ENCODE measurements around the gene CELA3B. TPM values are rescaled to one million over a fixed set of nuclear protein-coding genes. Genes with fewer than 3 reads are reported as not detected.
"Not testable (repeated sequence)": the region's sequence is repeated elsewhere in the genome, so short reads cannot be mapped to it uniquely, and the experiment has no call there.

Gene CELA3B
- total RNA-seq, 2 experiments from 2014 or later = not detected

DNA sequence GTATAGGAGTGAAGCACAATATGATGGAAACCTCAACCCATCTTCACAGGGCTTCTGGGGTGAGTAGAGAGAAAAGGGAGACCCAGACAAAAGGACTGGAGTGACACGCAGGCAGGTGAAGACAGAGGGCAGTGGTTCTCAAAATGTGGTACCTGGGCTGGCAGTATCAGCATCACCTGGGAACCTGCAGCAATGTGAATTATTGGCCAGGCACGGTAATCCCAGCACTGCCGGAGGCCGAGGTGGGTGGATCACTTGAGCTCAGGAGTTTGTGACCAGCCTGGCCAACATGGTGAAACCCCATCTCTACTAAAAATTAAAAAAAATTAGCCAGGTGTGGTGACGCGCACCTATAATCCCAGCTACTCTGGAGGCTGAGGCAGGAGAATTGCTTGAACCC lies 5.3 kb downstream of the CELA3B start:
- H3K9me3 Mint-ChIP-seq, H3K4me3 Mint-ChIP-seq, H3K36me3 Mint-ChIP-seq, DNase-seq, H3K27ac Mint-ChIP-seq, H3K4me1 Mint-ChIP-seq, H3K27me3 Mint-ChIP-seq: not testable (repeated sequence)

DNA sequence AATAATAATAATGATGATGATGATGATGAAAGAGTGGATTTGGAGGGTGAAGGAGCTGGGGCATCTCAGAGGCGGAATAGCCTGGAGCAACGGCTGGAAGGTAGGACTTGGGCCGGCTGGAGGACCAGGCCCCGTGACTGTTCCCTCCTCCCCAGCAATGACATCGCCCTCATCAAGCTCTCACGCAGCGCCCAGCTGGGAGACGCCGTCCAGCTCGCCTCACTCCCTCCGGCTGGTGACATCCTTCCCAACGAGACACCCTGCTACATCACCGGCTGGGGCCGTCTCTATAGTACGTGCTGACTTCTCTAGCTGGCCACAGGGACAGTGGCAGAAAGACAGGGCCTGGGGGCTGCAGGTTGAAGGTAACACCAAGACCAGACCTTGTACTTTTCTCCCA lies 6.7 kb downstream of the CELA3B start:
- not testable (repeated sequence) for H3K27me3 Mint-ChIP-seq, H3K4me3 Mint-ChIP-seq, H3K36me3 Mint-ChIP-seq, DNase-seq, H3K4me1 Mint-ChIP-seq, H3K27ac Mint-ChIP-seq, H3K9me3 Mint-ChIP-seq

DNA sequence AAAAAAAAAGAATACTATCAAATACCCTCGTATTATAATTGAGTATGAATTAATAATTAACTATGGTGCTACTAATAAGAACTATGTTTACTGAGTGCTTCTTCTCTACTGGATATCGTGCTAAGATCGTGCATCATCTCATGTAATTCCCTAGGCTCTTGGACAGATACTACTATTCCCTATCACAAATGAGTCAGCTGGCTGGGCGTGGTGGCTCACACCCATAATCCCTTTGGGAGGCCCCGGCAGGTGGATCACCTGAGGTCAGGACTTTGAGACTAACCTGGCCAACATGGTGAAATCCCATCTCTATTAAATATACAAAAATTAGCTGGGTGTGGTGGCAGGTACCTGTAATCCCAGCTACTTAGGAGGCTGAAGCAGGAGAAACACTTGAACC lies 9.1 kb downstream of the CELA3B start:
- not testable (repeated sequence) for H3K27me3 Mint-ChIP-seq, H3K4me1 Mint-ChIP-seq

DNA sequence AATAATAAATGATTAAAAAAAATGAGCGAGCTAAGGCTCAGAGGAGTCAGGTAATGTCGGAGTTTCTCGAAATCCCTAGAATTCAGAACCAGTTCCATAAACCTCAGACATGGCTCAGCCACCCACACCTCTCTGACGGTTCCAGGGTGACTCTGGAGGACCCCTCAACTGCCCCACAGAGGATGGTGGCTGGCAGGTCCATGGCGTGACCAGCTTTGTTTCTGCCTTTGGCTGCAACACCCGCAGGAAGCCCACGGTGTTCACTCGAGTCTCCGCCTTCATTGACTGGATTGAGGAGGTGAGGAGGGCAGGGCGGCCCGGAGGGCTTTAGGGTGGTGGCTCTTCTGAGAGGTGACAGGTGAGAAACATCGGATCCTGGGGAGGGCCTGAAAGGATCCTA lies 9.6 kb downstream of the CELA3B start:
- not testable (repeated sequence) for H3K27me3 Mint-ChIP-seq, H3K9me3 Mint-ChIP-seq, DNase-seq, H3K27ac Mint-ChIP-seq, H3K36me3 Mint-ChIP-seq, H3K4me3 Mint-ChIP-seq, H3K4me1 Mint-ChIP-seq

More for the DNA sequence above, 9.1 kb downstream of the CELA3B start:
- not testable (repeated sequence) for DNase-seq, H3K4me3 Mint-ChIP-seq, H3K27ac Mint-ChIP-seq, H3K9me3 Mint-ChIP-seq, H3K36me3 Mint-ChIP-seq

DNA sequence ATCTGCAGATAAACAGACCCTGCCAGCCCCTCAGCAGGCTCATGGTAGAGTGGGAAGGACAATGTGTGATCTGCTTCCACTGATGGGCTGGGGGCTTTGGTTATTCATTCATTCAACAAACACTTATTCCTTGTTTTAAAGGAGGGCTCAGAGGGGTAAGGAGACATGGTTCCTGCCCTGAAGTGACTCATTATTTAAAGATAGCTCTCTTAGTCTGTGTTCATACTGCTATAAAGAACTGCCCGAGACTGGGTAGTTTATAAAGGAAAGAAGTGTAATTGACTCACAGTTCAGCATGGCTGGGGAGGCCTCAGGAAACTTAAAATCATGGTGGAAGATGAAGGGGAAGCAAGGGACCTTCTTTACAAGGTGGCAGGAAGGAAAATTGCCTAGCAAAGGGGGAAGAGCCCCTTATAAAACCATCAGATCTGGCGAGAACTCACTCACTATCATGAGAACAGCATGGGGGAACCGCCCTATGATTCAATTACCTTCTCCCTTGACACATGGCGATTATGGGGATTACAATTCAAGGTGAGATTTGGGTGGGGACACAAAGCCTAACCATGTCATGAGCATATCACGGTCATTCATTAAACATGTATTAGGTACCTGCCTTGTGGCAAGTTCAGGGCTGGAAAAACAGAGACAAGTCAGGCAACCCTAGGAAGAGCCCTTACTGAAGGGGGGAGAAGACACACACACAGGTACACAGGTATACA lies 13.0 kb downstream of the CELA3B start:
- H3K27me3 Mint-ChIP-seq, H3K27ac Mint-ChIP-seq, DNase-seq: not testable (repeated sequence)

DNA sequence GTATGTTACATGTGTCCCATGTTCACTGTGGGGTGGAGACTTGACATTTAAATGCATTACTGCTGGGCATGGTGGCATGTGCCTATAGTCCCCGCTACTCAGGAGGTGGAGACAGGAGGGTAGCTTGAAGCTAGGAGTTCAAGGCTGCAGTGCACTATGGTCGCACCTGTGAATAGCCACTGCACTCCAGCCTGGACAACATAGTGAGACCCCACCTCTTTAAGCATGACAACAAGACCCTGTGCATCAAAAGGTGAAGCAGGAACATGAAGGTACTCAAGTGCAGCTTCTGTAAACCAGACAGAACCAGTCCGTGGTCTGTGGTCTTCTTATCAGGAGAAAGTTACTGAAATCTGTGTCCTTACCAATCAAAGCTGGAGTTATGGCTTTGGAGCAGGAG lies 15.4 kb downstream of the CELA3B start:
- not testable (repeated sequence) for H3K36me3 Mint-ChIP-seq, H3K4me3 Mint-ChIP-seq

More for the DNA sequence above, 13.0 kb downstream of the CELA3B start:
- H3K4me1 Mint-ChIP-seq, H3K36me3 Mint-ChIP-seq, H3K4me3 Mint-ChIP-seq, H3K9me3 Mint-ChIP-seq: not testable (repeated sequence)

DNA sequence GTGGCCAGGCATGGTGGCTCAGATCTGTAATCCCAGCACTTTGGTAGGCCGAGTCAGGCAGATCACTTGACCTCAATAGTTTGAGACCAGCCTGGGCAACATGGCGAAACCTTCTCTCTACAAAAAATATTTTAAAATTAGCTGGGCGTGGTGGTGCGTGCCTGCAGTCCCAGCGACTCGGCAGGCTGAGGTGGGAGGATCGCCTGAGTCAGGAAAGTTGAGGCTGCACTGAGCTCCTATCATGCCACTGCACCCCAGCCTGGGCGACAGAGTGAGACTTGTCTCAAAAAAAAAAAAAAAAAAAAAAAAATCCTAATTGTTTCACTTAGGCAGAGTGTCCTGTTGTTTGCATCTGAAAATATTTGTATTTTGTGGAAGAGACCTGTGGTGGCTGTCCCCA lies 17.9 kb downstream of the CELA3B start:
- not testable (repeated sequence) for H3K27me3 Mint-ChIP-seq, DNase-seq, H3K9me3 Mint-ChIP-seq, H3K4me3 Mint-ChIP-seq, H3K4me1 Mint-ChIP-seq, H3K27ac Mint-ChIP-seq, H3K36me3 Mint-ChIP-seq

More for the DNA sequence above, 15.4 kb downstream of the CELA3B start:
- H3K27me3 Mint-ChIP-seq, H3K27ac Mint-ChIP-seq, H3K4me1 Mint-ChIP-seq, H3K9me3 Mint-ChIP-seq, DNase-seq: not testable (repeated sequence)

DNA sequence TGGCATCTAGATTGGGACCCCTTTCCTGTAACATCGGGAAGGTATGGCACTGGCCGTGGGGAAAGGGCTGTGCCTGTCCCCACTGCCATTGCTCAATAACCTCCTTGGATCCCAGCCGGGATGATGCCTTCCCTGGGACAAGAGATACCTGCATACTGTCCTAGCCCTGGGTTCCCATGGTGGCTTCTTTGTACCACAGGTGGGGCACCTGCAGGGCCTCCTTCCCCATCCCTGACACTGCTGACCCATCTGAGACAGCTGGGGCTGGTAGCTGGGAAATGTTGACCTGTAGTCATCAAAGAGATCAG lies 19.8 kb downstream of the CELA3B start:
- not testable (repeated sequence) for H3K4me3 Mint-ChIP-seq, H3K27ac Mint-ChIP-seq, H3K9me3 Mint-ChIP-seq, DNase-seq, H3K4me1 Mint-ChIP-seq, H3K36me3 Mint-ChIP-seq, H3K27me3 Mint-ChIP-seq

DNA sequence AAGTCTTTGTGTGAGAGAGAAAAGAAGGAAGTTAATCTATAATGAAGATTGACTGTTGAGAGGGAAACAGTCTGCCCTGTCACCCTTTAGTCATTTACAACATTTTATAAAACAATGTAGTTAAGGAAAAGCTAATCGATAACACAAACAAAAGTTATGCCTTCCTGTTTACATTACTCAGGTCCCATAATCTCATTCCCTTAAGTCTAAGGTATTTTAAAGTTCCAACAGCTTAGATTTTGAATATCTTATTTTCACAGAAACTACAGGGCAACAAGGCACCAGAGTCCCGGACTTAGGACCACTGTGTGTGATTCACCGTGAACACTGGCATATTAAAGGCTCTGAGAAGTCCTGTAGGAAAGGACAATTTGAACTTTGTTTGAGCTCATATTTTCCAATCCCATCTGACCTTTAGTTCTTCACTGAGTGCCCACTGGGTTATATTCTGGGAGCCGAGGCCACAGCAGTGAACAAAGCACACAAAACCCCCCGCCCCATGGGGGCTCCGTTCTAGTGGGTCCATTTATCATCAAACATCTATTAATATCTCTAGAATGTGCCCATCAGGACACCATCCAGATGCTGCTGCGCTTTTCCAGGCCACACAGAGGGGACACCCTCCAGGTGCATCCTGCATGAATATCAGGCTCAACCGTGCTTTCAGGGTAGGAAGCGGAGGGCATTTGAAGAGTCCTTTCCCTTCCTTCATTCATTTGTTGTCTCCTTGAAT lies 21.2 kb downstream of the CELA3B start:
- H3K9me3 Mint-ChIP-seq, H3K27me3 Mint-ChIP-seq, H3K36me3 Mint-ChIP-seq, H3K4me1 Mint-ChIP-seq, DNase-seq, H3K4me3 Mint-ChIP-seq, H3K27ac Mint-ChIP-seq: not testable (repeated sequence)

DNA sequence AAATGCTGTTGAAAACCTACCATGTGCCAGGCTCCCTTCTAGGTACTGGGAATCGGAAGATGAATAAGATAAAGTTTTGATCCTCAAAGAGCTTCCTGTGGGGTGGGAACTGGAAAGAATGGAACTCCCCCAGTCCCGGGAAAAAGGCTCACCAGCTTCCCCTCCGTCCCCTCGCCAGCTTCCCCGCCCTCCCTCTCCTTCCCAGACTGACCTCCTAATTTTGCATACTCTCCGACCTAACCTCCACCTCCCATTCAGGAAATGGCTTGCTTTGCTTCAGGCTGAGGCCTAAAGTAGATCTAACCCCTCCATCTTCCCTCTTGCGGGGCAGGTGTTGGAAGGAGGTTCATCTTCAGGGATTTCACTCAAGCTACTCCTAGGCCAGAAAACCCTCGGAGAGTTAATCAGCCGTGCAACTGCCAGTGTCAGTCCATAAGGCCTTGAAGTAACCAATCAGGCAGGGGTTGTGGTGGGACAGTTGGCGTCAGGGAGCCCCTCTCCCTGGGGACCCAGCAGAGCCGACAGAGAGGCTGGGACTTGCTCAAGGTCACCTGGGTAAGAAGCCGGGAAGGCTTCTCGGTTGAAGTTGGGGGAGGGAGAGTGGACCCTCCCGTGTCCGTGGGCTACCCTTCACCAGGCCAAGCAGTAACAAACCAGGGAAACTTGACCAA lies 21.9 kb downstream of the CELA3B start:
- not testable (repeated sequence) for H3K36me3 Mint-ChIP-seq

DNA sequence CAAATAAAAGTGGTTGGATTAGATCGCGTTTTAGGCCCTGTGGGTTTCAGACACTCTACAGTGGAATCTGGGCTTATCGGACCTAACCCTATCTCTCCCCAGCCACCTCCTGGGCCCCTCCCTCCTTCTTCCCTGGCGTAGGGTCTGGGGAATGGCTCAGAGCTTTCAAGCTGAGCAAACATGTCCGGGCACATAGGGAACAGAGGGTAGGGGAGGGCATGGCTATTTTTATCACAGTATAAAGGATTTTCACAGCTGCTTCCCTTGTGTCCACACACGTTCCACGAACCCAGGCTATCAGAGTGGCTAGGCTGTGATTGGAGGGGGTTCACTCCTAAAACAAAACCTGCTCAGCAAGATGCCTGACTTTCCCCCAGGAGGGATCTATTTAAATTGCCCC lies 22.8 kb downstream of the CELA3B start:
- H3K4me1 Mint-ChIP-seq, H3K36me3 Mint-ChIP-seq, H3K9me3 Mint-ChIP-seq, H3K27ac Mint-ChIP-seq, H3K27me3 Mint-ChIP-seq, DNase-seq, H3K4me3 Mint-ChIP-seq: not testable (repeated sequence)

More for the DNA sequence above, 21.9 kb downstream of the CELA3B start:
- not testable (repeated sequence) for DNase-seq, H3K9me3 Mint-ChIP-seq, H3K4me1 Mint-ChIP-seq, H3K27me3 Mint-ChIP-seq, H3K4me3 Mint-ChIP-seq, H3K27ac Mint-ChIP-seq

DNA sequence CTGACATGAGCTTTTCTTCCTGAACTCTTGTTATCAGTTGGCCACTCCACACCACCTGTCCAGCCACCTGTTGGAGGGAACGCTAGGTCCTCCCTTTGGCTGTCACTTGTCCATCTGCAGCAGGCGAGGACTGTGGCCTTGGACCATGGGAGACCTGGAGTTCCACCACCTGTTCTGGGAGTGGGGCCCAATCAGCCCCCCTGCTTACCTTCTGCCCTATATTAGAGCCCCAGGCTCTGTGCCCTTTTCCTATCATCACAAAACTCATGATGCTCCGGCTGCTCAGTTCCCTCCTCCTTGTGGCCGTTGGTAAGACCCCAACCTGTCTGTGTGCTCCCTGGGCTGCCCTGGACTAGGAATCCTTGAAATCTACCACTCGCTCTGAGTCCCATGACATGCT lies 24.6 kb downstream of the CELA3B start, which contains the start of gene CELA3A:
Gene CELA3A (plus strand): TSS at position 249 of the 400 bp plus-strand sequence. CDS start 18 bp downstream, at position 267.
- Mint-ChIP-seq H3K27ac (no peak within 1 kb of the TSS), H3K27me3 (no peaks in the 10 kb centered on the region), H3K9me3 (no peaks in the 10 kb centered on the region), H3K36me3 (no peaks in the 10 kb centered on the region), H3K4me3 (no peak within 1 kb of the TSS), H3K4me1 (no peaks in the 10 kb centered on the region)
- DNase-seq = no peak

DNA sequence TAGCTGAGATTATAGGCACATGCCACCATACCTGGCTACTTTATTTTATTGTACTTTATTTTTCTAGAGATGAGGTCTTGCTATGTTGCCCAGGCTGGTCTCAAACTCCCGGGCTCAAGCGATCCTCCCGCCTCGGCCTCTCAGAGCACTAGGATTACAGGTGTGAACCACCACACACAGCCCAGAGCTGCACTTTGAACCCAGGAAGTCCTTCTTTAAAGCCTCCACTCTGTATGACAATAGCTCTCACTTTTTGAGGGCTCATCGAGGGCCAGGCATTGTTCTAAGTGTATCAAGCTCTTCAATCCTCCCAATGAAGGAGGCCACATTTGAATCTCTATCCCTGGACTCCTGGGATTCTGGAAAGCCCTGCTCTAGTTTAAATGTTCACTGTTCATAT lies 25.6 kb downstream of the CELA3B start:
- not testable (repeated sequence) for H3K9me3 Mint-ChIP-seq, H3K27ac Mint-ChIP-seq, H3K36me3 Mint-ChIP-seq, H3K27me3 Mint-ChIP-seq, H3K4me1 Mint-ChIP-seq, DNase-seq, H3K4me3 Mint-ChIP-seq

DNA sequence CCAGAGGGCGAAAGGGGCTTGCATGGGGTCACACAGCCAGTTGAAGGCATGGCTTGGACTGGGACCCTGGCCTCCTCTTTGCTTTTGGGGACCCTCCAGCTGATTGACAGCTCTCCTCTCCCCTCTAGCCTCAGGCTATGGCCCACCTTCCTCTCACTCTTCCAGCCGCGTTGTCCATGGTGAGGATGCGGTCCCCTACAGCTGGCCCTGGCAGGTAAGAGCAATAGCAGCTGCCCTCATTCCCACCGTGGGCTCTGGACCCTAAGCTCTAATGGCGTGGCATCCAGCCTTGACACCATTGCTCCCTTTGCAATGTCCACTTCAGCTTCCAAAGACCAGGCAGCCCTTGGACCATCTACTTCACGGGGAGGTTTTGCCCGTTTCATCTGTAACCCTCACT lies 26.1 kb downstream of the CELA3B start:
- not testable (repeated sequence) for H3K4me3 Mint-ChIP-seq, H3K9me3 Mint-ChIP-seq, H3K27me3 Mint-ChIP-seq, H3K36me3 Mint-ChIP-seq, H3K4me1 Mint-ChIP-seq, DNase-seq, H3K27ac Mint-ChIP-seq

DNA sequence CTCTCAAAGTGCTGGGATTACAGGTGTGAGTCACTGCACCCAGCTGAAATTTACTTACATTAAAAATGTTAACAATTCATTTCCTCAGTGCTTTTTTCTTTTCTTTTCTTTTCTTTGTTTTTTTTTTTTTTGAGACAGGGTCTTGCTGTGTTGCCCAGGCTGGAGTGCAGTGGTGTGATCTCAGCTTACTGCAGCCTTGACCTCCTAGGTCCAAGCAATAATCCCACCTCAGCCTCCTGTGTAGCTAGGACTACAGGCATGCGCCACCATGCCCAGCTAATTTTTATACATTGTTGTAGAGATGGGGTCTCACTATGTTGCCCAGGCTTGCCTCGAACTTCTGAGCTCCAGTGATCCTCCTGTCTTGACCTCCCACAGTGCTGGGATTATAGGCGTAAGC lies 27.1 kb downstream of the CELA3B start:
- H3K27me3 Mint-ChIP-seq, H3K4me3 Mint-ChIP-seq, H3K27ac Mint-ChIP-seq, DNase-seq, H3K36me3 Mint-ChIP-seq, H3K4me1 Mint-ChIP-seq, H3K9me3 Mint-ChIP-seq: not testable (repeated sequence)

Measured in activated naive CD8-positive, alpha-beta T cell treated with anti-CD3 and anti-CD28 coated beads for 36 hours (primary cell).